Fibroblast of lung (primary cell): ENCODE data around the gene CEACAM7.

ENCODE experiments used
- CTCF ChIP-seq, 2 donors: IDR thresholded peaks in 1 of 2; conservative IDR thresholded peaks in 1 of 2; 1 replicate in 1 of 2; 2 replicates in 1 of 2; pipeline ENCODE4 v1.5.1; 2011 to 2012; ENCODE audit warnings: low read length in 2 of 2, control low read depth in 1 of 2, inconsistent platforms in 1 of 2, low read depth in 1 of 2, mild to moderate bottlenecking in 1 of 2
- EZH2 ChIP-seq: IDR thresholded peaks from 2 replicates; pipeline ENCODE4 v1.5.1; 2012; ENCODE audit warnings: low read length, control low read depth, mild to moderate bottlenecking; ENCODE audit errors: missing control alignments

GRCh38 chr19:41624515-41624914 lies 63.6 kb downstream of the CEACAM7 start:
- no peak for TF ChIP-seq CTCF (conservative IDR thresholded peaks at IDR 0.05 in 1 of 2, IDR thresholded peaks at IDR 0.05 in 1 of 2; ENCODE audit: low read depth in 1 of 2, low read length in 2 of 2)
- no peak for TF ChIP-seq EZH2
